Amniotic epithelial cell (primary cell): Measurements from ENCODE around the gene HGS.

Experiments
- DNase-seq: peaks from one replicate; pipeline ENCODE4 v3.0.0-alpha.2; 2010; ENCODE audit warnings: low read depth

The HGS gene

GRCh38 chr17:81655378-81656117 lies 28.3 kb upstream of the HGS start:
- no peak for DNase-seq

DNA sequence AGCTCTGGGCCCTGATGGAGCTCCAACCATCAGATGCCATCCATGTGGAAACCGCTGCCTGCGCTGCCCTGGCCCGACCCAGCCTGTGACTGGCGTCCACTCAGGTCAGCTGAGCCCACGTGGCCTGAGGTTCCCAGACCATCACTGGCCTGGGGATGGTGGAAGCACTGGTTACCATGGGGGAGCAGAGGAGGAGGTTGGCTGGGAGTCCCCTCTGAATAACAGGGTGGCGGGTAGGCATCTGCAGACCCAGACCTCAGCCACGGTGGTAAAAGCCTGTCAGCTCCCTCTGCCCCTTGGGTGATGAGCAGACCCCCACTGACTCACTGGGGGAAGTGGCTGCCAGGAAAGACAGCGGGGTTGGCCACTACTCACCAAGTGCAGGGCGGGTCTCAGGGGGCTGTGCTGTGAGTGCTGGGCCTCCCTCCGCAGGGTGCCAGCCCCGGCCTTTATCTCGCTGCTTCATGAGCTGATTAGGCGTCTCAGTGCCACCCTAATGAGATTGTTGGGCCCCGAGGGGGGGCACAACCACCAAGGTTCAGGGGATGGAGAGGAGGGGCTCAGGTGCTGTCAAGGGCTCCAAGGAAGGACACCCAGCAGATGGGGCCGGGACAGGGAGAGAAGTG lies 27.6 kb upstream of the HGS start, which contains the start of gene PDE6G:
Gene PDE6G (minus strand): TSS at position 425 of the 626 bp plus-strand sequence. CDS start 3,237 bp downstream, outside the sequence.
- DNase-seq = no peak

- no peak for DNase-seq
Observed at GRCh38 chr17:81656835-81657234, 27.0 kb upstream of the HGS start.

DNA sequence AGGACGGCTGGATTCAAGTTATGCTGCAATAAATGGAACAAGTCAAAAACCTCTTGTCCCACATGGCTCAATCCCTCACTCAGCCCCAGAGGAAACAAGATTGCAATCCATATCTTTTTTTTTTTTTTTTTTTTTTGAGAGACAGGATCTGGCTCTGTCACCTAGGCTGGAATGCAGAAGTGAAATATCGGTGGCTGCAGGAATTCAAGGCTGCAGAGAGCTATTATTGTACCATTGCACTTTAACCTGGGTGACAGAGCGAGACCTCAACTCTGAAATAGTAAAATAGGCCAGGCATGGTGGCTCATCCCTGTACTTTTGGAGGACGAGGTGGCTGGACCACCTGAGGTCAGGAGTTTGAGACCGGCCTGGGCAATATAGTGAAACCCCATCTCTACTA lies 24.8 kb upstream of the HGS start:
- no peak for DNase-seq

DNA sequence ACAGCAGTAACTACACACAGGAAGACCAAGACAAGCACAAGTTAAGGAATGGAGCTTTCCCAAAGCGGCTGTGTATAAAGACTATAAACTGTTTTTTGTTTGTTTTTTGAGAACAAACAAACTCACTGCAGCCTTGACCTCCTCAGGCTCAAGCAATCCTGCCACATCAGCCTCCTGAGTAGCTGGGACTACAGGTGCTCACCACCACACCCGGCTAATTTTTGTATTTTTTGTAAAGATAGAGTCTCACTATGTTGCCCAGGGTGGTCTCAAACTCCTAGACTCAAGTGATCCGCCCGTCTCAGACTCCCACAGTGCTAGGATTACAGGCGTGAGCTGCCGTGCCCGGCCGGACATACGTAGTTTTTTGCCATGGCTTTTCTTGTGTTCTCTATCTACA lies 23.4 kb upstream of the HGS start:
- no peak for DNase-seq

DNA sequence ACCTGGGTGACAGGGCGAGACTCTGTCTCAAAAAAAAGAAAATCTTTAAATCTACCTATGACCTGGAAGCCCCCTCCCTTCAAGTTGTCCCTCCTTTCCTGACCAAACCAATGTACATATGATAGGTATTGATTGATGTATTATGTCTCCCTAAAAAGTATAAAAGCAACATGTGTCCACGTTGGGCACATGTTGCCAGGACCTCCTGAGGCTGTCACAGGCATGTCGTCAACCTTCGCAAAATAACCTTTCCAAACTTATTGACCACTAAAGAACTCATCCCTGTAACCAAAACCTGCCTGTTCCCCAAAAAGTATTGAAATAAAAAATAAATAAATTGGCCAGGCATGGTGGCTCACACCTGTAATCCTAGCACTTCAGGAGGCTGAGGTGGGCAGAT lies 21.8 kb upstream of the HGS start:
- no peak for DNase-seq

DNA sequence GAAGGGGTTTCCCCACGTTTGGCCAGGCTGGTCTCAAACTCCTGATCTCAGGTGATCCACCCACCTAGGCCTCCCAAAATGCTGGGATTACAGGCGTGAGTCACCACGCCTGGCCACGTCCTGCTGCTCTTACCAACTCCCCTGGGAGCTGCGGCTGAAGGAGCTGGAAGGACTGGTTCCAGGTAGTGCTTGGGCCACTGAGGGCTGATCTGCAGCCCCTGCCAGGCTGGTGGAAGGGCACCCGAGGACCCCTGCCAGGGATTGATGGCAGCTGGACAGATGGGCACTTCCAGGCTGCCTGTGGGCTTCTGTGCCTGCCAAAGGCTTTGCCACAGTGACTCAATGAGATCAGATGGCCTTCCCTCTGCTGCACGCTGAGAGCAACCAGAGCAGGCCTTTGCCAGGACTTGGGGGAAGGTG lies 19.8 kb upstream of the HGS start:
- no peak for DNase-seq

DNA sequence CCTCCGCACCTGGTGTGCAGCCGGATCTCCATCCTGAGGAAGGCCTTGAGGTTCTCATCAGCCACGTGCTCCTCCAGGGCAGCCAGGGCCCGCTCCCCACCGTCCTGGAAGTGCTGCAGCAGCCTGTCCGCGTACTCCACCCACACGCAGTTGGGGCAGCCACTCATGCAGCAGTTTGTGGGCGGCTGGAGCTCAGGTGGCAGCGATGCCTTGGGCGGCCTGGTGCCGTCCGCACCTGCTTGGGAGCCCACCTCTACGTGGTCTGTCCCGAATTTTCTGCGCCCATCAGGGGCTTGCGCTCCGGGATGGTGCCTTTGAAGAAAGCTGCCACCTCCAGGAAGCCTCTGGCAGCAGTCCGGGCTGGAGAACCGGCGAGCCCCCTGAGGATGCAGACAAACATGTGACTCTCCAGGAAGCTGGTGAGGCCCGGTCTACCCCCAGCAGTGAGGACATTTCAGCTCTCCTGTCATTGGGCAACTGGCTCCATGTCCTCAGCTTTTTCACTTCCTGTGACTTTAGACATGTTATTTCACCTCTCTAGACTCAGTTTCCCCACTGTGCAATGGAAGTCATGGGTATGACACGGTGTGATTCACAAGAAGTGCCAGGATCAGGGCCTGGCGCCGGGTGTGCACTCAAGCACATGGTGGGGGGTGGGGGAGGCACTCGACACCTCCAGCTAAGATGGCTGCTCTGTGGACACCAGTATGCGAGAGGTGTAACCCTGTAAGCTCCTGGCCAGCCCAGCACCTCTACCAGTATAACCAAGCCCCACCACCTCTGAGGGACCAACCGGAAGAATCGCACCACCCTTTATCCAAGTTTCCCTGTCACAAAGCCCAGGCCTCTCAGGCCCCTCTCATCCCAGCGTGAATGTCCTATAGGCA lies 18.4 kb upstream of the HGS start:
- DNase-seq = peak; percentile 21

DNA sequence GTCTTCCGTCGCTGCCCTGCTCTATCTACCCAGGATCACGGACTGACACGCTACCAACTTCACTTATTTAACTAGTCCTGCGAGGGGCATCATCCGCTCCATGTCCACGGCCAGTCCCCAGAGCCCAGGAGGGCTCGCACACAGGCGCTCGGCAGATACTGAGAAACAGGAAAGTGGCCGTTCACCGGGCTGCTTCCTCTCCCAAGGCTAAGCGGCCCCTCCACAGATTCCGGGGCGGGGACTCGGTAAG lies 17.8 kb upstream of the HGS start:
- no peak for DNase-seq

GRCh38 chr17:81666342-81667191 lies 17.2 kb upstream of the HGS start, which contains the start of the genes CCDC137 and OXLD1:
Gene CCDC137 (plus strand): TSS chr17:81666737. CDS start chr17:81666767, 30 bp downstream.
Gene OXLD1 (minus strand): TSS chr17:81666605. CDS start chr17:81666577, 28 bp downstream.
- peak; percentile 95 for DNase-seq

DNA sequence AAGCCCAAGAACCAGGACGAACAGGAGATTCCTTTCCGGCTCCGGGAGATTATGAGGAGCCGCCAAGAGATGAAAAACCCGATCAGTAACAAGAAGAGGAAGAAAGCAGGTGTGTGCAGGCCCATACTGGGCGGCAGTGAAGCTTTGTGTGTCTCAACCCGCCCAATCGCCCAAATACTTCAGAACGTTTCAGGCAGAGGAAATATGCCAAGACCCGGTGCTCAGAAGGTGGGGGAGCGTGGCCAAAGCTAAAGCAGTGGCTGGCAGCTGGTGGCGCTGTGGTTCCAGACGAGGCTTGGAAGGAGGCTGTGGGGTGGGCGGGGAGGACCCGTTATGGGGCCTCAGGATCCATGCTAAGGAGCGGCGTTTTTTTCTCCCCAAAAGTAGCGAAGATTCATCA lies 16.1 kb upstream of the HGS start:
- no peak for DNase-seq

DNA sequence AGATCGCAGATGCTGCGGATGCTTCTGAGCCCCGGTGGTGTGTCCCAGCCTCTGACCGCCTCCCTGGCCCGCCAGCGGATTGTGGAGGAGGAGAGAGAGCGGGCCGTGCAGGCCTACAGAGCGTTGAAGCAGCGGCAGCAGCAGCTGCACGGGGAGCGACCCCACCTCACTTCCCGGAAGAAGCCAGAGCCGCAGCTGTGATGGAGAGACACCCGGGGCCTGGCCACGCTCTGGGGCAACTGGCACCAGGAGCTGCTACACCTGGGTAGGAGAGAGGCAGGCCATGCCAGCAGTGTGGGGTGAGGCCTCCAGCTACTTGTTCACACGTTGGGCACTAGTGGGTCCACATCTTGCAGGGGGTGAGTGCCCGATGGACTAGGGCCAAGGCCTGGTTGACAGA lies 11.3 kb upstream of the HGS start:
- DNase-seq = no peak

GRCh38 chr17:81672954-81673353 lies 10.9 kb upstream of the HGS start:
- DNase-seq = no peak

GRCh38 chr17:81673561-81674258 lies 10.1 kb upstream of the HGS start:
- no peak for DNase-seq

DNA sequence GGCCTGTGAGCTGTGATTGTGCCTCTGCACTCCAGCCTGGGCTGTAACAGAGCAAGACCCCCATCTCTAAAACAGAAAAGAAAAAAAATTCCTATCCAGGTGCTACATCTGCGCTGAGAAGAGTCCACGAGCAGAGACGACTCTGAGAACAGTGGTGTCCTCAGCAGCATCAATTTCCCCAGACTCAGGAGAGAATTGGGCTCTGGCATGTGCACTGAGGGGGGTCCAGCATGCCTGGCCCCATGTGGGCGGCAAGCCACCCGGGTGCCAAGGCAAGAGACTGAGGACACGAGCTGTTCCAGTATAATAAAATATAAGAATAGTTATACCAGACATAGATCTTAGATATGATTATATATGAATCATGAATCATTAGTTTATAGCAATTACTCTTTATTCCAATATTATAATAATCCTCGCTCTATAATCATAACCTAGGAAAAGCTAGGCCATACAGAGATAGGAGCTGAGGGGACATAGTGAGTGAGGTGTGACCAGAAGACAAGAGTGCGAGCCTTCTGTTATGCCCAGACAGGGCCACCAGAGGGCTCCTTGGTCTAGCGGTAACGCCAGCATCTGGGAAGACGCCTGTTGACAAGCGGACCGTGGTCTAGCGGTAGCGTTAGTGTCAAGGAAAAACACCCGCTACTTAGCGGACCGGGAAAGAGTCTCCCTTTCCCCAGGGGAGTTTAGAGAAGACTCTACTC lies 8.1 kb upstream of the HGS start:
- peak; percentile 32 for DNase-seq

GRCh38 chr17:81676906-81677305 lies 6.9 kb upstream of the HGS start:
- no peak for DNase-seq

GRCh38 chr17:81680150-81680549 lies 3.7 kb upstream of the HGS start:
- no peak for DNase-seq

- DNase-seq = no peak
Observed at GRCh38 chr17:81681672-81682071, 2.1 kb upstream of the HGS start.

- no peak for DNase-seq
Observed at GRCh38 chr17:81682565-81683207, 1.1 kb upstream of the HGS start.

DNA sequence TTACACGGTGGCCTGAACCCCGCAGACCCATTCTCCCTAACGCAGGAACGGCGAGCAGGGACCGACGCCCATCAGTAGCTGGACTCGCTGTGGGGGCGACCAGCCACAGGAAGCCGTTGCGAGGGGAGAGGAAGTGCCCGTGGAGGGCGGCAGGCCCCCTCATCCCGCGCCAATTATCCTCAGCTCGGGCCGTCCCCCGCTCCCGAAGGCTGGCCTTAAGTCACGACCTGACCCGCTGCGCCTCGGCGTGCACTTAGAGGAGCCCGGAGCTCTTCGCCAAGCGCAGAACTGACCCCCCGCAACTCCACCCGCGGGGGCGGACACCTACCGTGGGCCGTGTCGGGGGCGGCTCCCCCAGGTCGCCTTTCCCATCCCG lies 615 bp upstream of the HGS start:
- DNase-seq = no peak
